Measurements from ENCODE around the gene CALM1.

Gene CALM1

DNA sequence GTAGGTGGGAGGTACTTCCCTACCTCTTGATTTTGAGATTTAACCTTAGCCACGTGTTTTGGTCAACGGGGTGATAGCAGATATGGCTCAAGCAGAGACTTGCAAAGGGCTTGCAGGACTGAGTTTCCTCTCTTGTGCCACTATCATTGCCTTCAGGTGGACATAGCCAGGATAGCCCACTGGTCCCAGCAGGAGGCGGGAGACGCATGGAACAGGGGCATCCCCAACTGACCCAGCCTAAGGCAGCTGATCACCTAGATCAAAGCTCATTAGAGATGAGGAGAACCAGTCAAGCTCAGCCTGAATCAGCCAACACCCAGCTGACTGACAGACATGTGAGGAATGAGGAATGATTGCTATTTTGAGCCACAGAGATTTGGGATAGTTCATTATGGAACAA is 49.6 kb downstream of the CALM1 start:
- Histone ChIP-seq H3K4me3 (ENCODE audit: low read length, poor library complexity, severe bottlenecking) (no peak overlapping the region), H3K9me2 (replicated peaks; ENCODE audit: low read depth, low read length) (no peaks in the 10 kb centered on the region), H3K36me3 (ENCODE audit: insufficient read depth, low read length) (no peaks in the 10 kb centered on the region), H3F3A (ENCODE audit: low read depth) (no peaks in the 10 kb centered on the region), H2AFZ (ENCODE audit: low read length) (no peak overlapping the region), H4K20me1 (ENCODE audit: insufficient read depth, low read length, poor library complexity, severe bottlenecking) (no peaks in the 10 kb centered on the region), H3K4me2 (ENCODE audit: low read depth, low read length, poor library complexity, severe bottlenecking) (no peak overlapping the region), H3K4me1 (ENCODE audit: insufficient read depth, low read length, poor library complexity, severe bottlenecking) (no peaks in the 10 kb centered on the region), H3K9me3 (ENCODE audit: insufficient read depth, low read depth, low read length) (no peaks in the 10 kb centered on the region), H3K9ac (ENCODE audit: low read depth, low read length, poor library complexity, severe bottlenecking) (no peak overlapping the region), H3K79me2 (ENCODE audit: insufficient read depth, low read length) (no peaks in the 10 kb centered on the region), H3K27me3 (ENCODE audit: insufficient read depth, low read length, poor library complexity, severe bottlenecking) (no peaks in the 10 kb centered on the region)
- TF ChIP-seq EZH2phosphoT487 (IDR thresholded peaks at IDR 0.05; ENCODE audit: borderline replicate concordance): no peak
- TF ChIP-seq, protein P1, sequence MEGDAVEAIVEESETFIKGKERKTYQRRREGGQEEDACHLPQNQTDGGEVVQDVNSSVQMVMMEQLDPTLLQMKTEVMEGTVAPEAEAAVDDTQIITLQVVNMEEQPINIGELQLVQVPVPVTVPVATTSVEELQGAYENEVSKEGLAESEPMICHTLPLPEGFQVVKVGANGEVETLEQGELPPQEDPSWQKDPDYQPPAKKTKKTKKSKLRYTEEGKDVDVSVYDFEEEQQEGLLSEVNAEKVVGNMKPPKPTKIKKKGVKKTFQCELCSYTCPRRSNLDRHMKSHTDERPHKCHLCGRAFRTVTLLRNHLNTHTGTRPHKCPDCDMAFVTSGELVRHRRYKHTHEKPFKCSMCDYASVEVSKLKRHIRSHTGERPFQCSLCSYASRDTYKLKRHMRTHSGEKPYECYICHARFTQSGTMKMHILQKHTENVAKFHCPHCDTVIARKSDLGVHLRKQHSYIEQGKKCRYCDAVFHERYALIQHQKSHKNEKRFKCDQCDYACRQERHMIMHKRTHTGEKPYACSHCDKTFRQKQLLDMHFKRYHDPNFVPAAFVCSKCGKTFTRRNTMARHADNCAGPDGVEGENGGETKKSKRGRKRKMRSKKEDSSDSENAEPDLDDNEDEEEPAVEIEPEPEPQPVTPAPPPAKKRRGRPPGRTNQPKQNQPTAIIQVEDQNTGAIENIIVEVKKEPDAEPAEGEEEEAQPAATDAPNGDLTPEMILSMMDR (conservative IDR thresholded peaks at IDR 0.05; ENCODE audit: low read length): no peak

DNA sequence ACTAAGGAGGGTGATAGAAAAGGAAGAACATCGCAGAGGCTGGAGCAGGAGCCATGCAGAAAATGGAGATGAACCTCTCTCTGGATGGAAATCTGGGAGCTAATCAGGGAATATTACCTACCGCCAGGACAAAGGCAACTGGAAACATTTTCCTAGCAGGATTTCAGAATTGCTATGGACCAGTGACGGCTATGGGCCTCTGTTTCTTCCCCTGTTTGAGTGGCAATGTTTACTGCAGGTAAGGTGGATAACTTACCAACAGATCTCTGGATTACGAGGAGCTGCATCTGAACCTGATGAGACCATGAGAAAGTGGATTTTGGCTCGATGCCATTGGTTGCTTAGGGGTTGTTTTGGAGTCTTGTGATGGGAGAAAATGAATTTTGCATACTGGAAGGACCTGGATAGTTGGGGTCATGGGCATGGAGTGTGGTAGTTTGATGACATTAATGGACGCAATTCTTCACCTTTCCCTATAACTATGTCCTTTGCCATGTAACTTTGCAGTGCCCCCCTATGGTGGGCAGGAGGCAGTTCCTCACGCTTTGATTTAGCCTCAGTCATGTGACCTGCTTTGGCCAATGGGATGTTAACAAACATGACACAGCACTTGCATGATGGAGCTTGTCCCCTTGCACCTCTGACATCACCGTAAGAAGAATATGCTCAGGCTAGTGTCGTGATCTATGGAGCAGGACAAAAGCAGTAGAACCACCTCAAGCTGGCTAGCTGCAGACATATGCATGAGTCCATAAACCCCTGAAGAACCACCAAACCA is 51.1 kb downstream of the CALM1 start:
- H3K4me3 ChIP-seq (ENCODE audit: low read length, poor library complexity, severe bottlenecking): no peak overlapping the region
- H3K9me3 ChIP-seq (ENCODE audit: insufficient read depth, low read depth, low read length): no peaks in the 10 kb centered on the region
- TF ChIP-seq, protein P1 (conservative IDR thresholded peaks at IDR 0.05; ENCODE audit: low read length): peak; percentile 36
- TF ChIP-seq EZH2phosphoT487 (IDR thresholded peaks at IDR 0.05; ENCODE audit: borderline replicate concordance): no peak
- H3K9me2 ChIP-seq (replicated peaks; ENCODE audit: low read depth, low read length): no peaks in the 10 kb centered on the region
- H4K20me1 ChIP-seq (ENCODE audit: insufficient read depth, low read length, poor library complexity, severe bottlenecking): no peaks in the 10 kb centered on the region
- no peaks in the 10 kb centered on the region for H3K27me3 ChIP-seq (ENCODE audit: insufficient read depth, low read length, poor library complexity, severe bottlenecking)
- no peak overlapping the region for H3K9ac ChIP-seq (ENCODE audit: low read depth, low read length, poor library complexity, severe bottlenecking)
- no peaks in the 10 kb centered on the region for H3K4me1 ChIP-seq (ENCODE audit: insufficient read depth, low read length, poor library complexity, severe bottlenecking)
- no peak overlapping the region for H3K4me2 ChIP-seq (ENCODE audit: low read depth, low read length, poor library complexity, severe bottlenecking)
- no peaks in the 10 kb centered on the region for H3K79me2 ChIP-seq (ENCODE audit: insufficient read depth, low read length)
- H3F3A ChIP-seq (ENCODE audit: low read depth): no peaks in the 10 kb centered on the region
- no peak overlapping the region for H2AFZ ChIP-seq (ENCODE audit: low read length)
- H3K36me3 ChIP-seq (ENCODE audit: insufficient read depth, low read length): no peaks in the 10 kb centered on the region

- TF ChIP-seq, protein P1 (conservative IDR thresholded peaks at IDR 0.05; ENCODE audit: low read length): no peak
- TF ChIP-seq EZH2phosphoT487 (IDR thresholded peaks at IDR 0.05; ENCODE audit: borderline replicate concordance): no peak
- no peaks in the 10 kb centered on the region for H3K9me3 ChIP-seq (ENCODE audit: insufficient read depth, low read depth, low read length)
- no peak overlapping the region for H3K4me2 ChIP-seq (ENCODE audit: low read depth, low read length, poor library complexity, severe bottlenecking)
- H3K79me2 ChIP-seq (ENCODE audit: insufficient read depth, low read length): no peaks in the 10 kb centered on the region
- H3K27me3 ChIP-seq (ENCODE audit: insufficient read depth, low read length, poor library complexity, severe bottlenecking): no peaks in the 10 kb centered on the region
- H2AFZ ChIP-seq (ENCODE audit: low read length): no peak overlapping the region
- H3K9ac ChIP-seq (ENCODE audit: low read depth, low read length, poor library complexity, severe bottlenecking): no peak overlapping the region
- H4K20me1 ChIP-seq (ENCODE audit: insufficient read depth, low read length, poor library complexity, severe bottlenecking): no peaks in the 10 kb centered on the region
- no peaks in the 10 kb centered on the region for H3K36me3 ChIP-seq (ENCODE audit: insufficient read depth, low read length)
- no peaks in the 10 kb centered on the region for H3K4me1 ChIP-seq (ENCODE audit: insufficient read depth, low read length, poor library complexity, severe bottlenecking)
- no peaks in the 10 kb centered on the region for H3K9me2 ChIP-seq (replicated peaks; ENCODE audit: low read depth, low read length)
- H3K4me3 ChIP-seq (ENCODE audit: low read length, poor library complexity, severe bottlenecking): no peak overlapping the region
- no peaks in the 10 kb centered on the region for H3F3A ChIP-seq (ENCODE audit: low read depth)
Observed at GRCh38 chr14:90449411-90449810, 52.6 kb downstream of the CALM1 start.
